Peyer's patch (tissue), 4 donors: ENCODE data around the gene RPTOR.

Source experiments
- POLR2A ChIP-seq, 2 donors: fragments of 450-650 bp; IDR thresholded peaks; one replicate each; pipeline ENCODE4 v1.5.1; 2017; ENCODE audit warnings: antibody characterized with exemption in 2 of 2, mild to moderate bottlenecking in 2 of 2, moderate library complexity in 2 of 2
- TF ChIP-seq, protein P1 (sequence below), 6 experiments: fragments of 450-650 bp in 4 of 6; fragments of 200-600 bp in 2 of 6; sonication (generic) in 1 of 6; IDR thresholded peaks; one replicate each; pipeline ENCODE4 v1.5.1; 2017 to 2019; ENCODE audit warnings: antibody characterized with exemption in 6 of 6, mild to moderate bottlenecking in 3 of 6, moderate library complexity in 1 of 6

DNA sequence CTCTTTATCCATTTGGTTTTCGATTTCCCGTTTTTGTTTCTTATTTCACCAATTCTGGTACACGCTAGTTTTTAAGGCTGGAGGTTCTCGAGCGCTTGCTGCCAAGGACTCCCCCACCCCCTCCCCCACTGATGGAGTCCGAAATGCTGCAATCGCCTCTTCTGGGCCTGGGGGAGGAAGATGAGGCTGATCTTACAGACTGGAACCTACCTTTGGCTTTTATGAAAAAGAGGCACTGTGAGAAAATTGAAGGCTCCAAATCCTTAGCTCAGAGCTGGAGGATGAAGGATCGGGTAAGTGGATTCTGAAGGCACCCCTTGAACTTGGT, 825 bp downstream of the RPTOR start:
- TF ChIP-seq, protein P1, sequence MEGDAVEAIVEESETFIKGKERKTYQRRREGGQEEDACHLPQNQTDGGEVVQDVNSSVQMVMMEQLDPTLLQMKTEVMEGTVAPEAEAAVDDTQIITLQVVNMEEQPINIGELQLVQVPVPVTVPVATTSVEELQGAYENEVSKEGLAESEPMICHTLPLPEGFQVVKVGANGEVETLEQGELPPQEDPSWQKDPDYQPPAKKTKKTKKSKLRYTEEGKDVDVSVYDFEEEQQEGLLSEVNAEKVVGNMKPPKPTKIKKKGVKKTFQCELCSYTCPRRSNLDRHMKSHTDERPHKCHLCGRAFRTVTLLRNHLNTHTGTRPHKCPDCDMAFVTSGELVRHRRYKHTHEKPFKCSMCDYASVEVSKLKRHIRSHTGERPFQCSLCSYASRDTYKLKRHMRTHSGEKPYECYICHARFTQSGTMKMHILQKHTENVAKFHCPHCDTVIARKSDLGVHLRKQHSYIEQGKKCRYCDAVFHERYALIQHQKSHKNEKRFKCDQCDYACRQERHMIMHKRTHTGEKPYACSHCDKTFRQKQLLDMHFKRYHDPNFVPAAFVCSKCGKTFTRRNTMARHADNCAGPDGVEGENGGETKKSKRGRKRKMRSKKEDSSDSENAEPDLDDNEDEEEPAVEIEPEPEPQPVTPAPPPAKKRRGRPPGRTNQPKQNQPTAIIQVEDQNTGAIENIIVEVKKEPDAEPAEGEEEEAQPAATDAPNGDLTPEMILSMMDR (IDR thresholded peaks at IDR 0.05), result no peak
- TF ChIP-seq POLR2A (IDR thresholded peaks at IDR 0.05), result no peak
